WTC11 (cell line): Measurements from ENCODE around the gene RECK.

Source experiments
- CBFB ChIP-seq: sonication (generic); formaldehyde crosslinking; IDR thresholded peaks from 2 replicates; pipeline ENCODE4 v1.8.1; 2022; ENCODE audit warnings: mild to moderate bottlenecking, low read depth, missing genetic modification reagents
- CREB1 ChIP-seq: sonication (generic); formaldehyde crosslinking; IDR thresholded peaks from 2 replicates; pipeline ENCODE4 v1.8.0; 2023; ENCODE audit warnings: mild to moderate bottlenecking, missing genetic modification reagents
- EMX1 ChIP-seq: fragments of 250-450 bp; sonication (Bioruptor Pico); IDR thresholded peaks from 2 replicates; pipeline ENCODE4 v1.8.0; 2021; ENCODE audit warnings: mild to moderate bottlenecking
- IRF2 ChIP-seq: sonication (generic); formaldehyde crosslinking; IDR thresholded peaks from 2 replicates; pipeline ENCODE4 v1.8.0; 2022; ENCODE audit warnings: low read depth, missing genetic modification reagents, borderline replicate concordance
- MAX ChIP-seq: sonication (generic); formaldehyde crosslinking; IDR thresholded peaks from 2 replicates; pipeline ENCODE4 v1.8.0; 2022; ENCODE audit warnings: mild to moderate bottlenecking, missing genetic modification reagents
- NR2C2 ChIP-seq: sonication (generic); formaldehyde crosslinking; IDR thresholded peaks from 2 replicates; pipeline ENCODE4 v1.8.0; 2022; ENCODE audit warnings: mild to moderate bottlenecking, missing genetic modification reagents
- NR3C1 ChIP-seq: sonication (generic); formaldehyde crosslinking; conservative IDR thresholded peaks from 2 replicates; pipeline ENCODE4 v1.8.1; 2023; ENCODE audit warnings: low read depth, mild to moderate bottlenecking, missing genetic modification reagents
- SOX15 ChIP-seq: fragments of 250-450 bp; sonication (Bioruptor Pico); IDR thresholded peaks from 2 replicates; pipeline ENCODE4 v1.9.0; 2021; ENCODE audit warnings: mild to moderate bottlenecking
- SP1 ChIP-seq: sonication (generic); formaldehyde crosslinking; conservative IDR thresholded peaks from 2 replicates; pipeline ENCODE4 v1.8.1; 2022; ENCODE audit warnings: missing genetic modification reagents
- STAT6 ChIP-seq: sonication (generic); formaldehyde crosslinking; conservative IDR thresholded peaks from 2 replicates; pipeline ENCODE4 v1.8.1; 2023; ENCODE audit warnings: mild to moderate bottlenecking, low read depth, missing genetic modification reagents, moderate library complexity
- ZNF121 ChIP-seq: sonication (generic); formaldehyde crosslinking; IDR thresholded peaks from 2 replicates; pipeline ENCODE4 v1.8.0; 2023; ENCODE audit warnings: missing genetic modification reagents
- ZNF232 ChIP-seq: sonication (generic); formaldehyde crosslinking; IDR thresholded peaks from 2 replicates; pipeline ENCODE4 v1.8.0; 2022; ENCODE audit warnings: mild to moderate bottlenecking, missing genetic modification reagents
- ZNF423 ChIP-seq: fragments of 250-450 bp; sonication (Bioruptor Pico); IDR thresholded peaks from 2 replicates; pipeline ENCODE4 v2.1.2; 2022; ENCODE audit warnings: mild to moderate bottlenecking, moderate library complexity
- TF ChIP-seq, protein P1 (sequence below): fragments of 200-600 bp; IDR thresholded peaks from 2 replicates; pipeline ENCODE4 v1.8.0; 2022; ENCODE audit warnings: antibody characterized with exemption

DNA sequence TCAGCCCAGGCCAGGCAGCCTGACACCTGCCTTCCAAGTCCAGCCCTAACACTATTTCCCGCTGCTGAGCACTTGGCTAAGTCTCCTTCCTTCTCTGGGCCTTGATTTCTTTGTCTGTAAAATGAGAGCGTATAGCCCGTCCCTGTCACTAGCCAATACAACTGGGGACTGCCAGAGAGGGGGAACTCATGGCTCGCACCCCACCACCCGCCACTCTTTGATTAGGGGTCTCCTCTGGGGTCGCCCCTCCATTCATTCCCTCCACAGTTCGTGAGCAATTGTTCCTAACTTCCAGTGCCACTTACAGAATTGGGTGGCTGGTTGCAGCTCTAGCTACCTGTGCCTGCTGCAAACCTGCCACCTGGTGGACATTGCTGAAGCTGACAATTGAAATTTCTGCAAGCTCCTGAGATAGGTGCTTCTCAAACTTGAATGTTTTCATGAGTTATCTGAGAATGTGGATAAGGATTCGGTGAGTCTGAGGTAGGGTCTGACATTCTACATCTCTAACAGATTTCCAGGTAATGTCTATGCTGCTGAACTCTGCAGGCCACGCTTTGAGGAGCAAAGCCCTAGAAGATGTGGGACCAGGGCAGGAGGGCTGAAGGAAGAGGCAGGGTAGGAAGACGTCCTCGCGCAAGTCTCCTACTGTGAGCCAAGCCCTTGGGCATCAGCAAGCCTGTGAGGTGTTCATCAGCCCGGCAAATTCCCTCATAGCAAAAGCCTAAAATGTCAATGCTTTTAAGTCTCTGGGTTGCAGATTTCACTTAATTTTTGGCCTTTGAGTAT, 13.3 kb upstream of the RECK start:
- TF ChIP-seq NR3C1 (CRISPR knock-in tag) (no peak), MAX (CRISPR knock-in tag) (no peak), IRF2 (CRISPR knock-in tag) (no peak), STAT6 (no peak), NR2C2 (CRISPR knock-in tag) (no peak), ZNF232 (CRISPR knock-in tag) (no peak), SOX15 (CRISPR knock-in tag) (no peak), SP1 (CRISPR knock-in tag) (no peak), ZNF121 (no peak), ZNF423 (CRISPR knock-in tag) (no peak), CBFB (no peak), EMX1 (CRISPR knock-in tag) (no peak), CREB1 (no peak)
- TF ChIP-seq, protein P1, sequence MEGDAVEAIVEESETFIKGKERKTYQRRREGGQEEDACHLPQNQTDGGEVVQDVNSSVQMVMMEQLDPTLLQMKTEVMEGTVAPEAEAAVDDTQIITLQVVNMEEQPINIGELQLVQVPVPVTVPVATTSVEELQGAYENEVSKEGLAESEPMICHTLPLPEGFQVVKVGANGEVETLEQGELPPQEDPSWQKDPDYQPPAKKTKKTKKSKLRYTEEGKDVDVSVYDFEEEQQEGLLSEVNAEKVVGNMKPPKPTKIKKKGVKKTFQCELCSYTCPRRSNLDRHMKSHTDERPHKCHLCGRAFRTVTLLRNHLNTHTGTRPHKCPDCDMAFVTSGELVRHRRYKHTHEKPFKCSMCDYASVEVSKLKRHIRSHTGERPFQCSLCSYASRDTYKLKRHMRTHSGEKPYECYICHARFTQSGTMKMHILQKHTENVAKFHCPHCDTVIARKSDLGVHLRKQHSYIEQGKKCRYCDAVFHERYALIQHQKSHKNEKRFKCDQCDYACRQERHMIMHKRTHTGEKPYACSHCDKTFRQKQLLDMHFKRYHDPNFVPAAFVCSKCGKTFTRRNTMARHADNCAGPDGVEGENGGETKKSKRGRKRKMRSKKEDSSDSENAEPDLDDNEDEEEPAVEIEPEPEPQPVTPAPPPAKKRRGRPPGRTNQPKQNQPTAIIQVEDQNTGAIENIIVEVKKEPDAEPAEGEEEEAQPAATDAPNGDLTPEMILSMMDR, result peak; percentile 81
